GM12878 (cell line): ENCODE results near the gene NUDT3. TPM values are rescaled to one million over a fixed set of nuclear protein-coding genes. Genes with fewer than 3 reads are reported as not detected.
"Not testable (repeated sequence)": the region's sequence is repeated elsewhere in the genome, so short reads cannot be mapped to it uniquely, and the experiment has no call there.

Experiments
- ATAC-seq: fragments of 200-7000 bp; cut with Tn5 transposase; 3 replicates; pipeline ENCODE4 v1.9.1; 2020; ENCODE audit warnings: mild to moderate bottlenecking, moderate library complexity
- BruUV-seq: library from RNA; stranded (reverse); fragments of 400-500 nt; replicated peaks from 2 replicates; lab custom pipeline; 2021; lab: Mats Ljungman, UMichigan
- CTCF ChIA-PET: fragments of 300-600 bp; sonication (Branson Sonifier 250); formaldehyde crosslinking; extraction: SDS; loops from one replicate; lab custom pipeline; 2021; ENCODE audit warnings: inconsistent platforms; lab: Yijun Ruan, JAX
- POLR2A ChIA-PET: fragments of 350-600 bp; formaldehyde crosslinking; extraction: SDS; loops from one replicate; lab custom pipeline; 2021; ENCODE audit warnings: inconsistent platforms; lab: Charles Lee
- RAD21 ChIA-PET: fragments of 300-600 bp; sonication (Branson Sonifier 250); formaldehyde crosslinking; loops from one replicate; lab custom pipeline; 2023; ENCODE audit warnings: antibody characterized with exemption; ENCODE audit not compliant: unreplicated experiment; lab: Charles Lee
- SMC1A ChIA-PET: fragments of 300-600 bp; sonication (Branson Sonifier 250); formaldehyde crosslinking; loops from one replicate; lab custom pipeline; 2023; ENCODE audit not compliant: unreplicated experiment, uncharacterized antibody; lab: Charles Lee
- DNase-seq: peaks from one replicate; pipeline ENCODE4 v3.0.0-alpha.2; 2011; ENCODE audit warnings: low read depth, low spot score
- FAIRE-seq: peaks from 3 replicates; lab custom pipeline; 2011; peaks lifted over from hg19 to GRCh38; lab: Jason Lieb, UNC
- H2AFZ ChIP-seq: 2 replicates; pipeline ENCODE4 v1.6.0; 2011; ENCODE audit warnings: low read depth, low read length, control low read depth; ENCODE audit not compliant: control insufficient read depth
- H3K27ac ChIP-seq: 2 replicates; pipeline ENCODE4 v1.5.1; 2011; ENCODE audit warnings: control low read depth; ENCODE audit not compliant: control insufficient read depth, insufficient read depth
- H3K27me3 ChIP-seq, 2 experiments: replicated peaks in 1 of 2; 2 replicates each; pipeline versions ENCODE4 v1.6.0 to v1.6.1; 2011; ENCODE audit warnings: low read length in 1 of 2; ENCODE audit not compliant: control insufficient read depth in 2 of 2, insufficient read depth in 2 of 2
- H3K36me3 ChIP-seq, 2 experiments: 2 replicates each; pipeline ENCODE4 v1.5.1; 2011; ENCODE audit warnings: low read length in 1 of 2; ENCODE audit not compliant: control insufficient read depth in 2 of 2, insufficient read depth in 2 of 2
- H3K4me1 ChIP-seq: 2 replicates; pipeline ENCODE4 v1.6.1; 2011; ENCODE audit warnings: mild to moderate bottlenecking, low read length, moderate library complexity, mixed read lengths; ENCODE audit not compliant: control insufficient read depth, insufficient read depth
- H3K4me2 ChIP-seq: 2 replicates; pipeline ENCODE4 v1.6.0; 2011; ENCODE audit warnings: control low read depth; ENCODE audit not compliant: control insufficient read depth, insufficient read depth
- H3K4me3 ChIP-seq: fragments of 200-600 bp; sonication (generic); 2 replicates; pipeline ENCODE4 v1.5.1; 2016
- H3K79me2 ChIP-seq: 2 replicates; pipeline ENCODE4 v1.6.0; 2011; ENCODE audit warnings: low read length; ENCODE audit not compliant: control insufficient read depth, insufficient read depth
- H3K9ac ChIP-seq: 2 replicates; pipeline ENCODE4 v1.8.0; 2011; ENCODE audit warnings: low read length, control low read depth, mixed read lengths; ENCODE audit not compliant: control insufficient read depth, insufficient read depth
- H3K9me3 ChIP-seq: replicated peaks from 3 replicates; pipeline ENCODE4 v1.5.1; 2011; ENCODE audit warnings: mild to moderate bottlenecking, low read length; ENCODE audit not compliant: control insufficient read depth, insufficient read depth
- H4K20me1 ChIP-seq: 2 replicates; pipeline ENCODE4 v1.6.0; 2011; ENCODE audit not compliant: control insufficient read depth, insufficient read depth
- WGBS: methylation state at CpG from one replicate; pipeline ENCODE4 v1.1.6; 2016; ENCODE audit warnings: low lambda C conversion rate; ENCODE audit not compliant: insufficient replicate concordance, insufficient coverage; ENCODE audit errors: missing lambda C conversion rate; 5-methylcytosine and 5-hydroxymethylcytosine counted together
- in situ Hi-C: fragments of 300-500 bp; cut with MboI; formaldehyde crosslinking; loops from 9 replicates; pipeline ENCODE4 v1.14.3; 2018; ENCODE audit warnings: mixed read lengths
- intact Hi-C: fragments of 100-400 bp; cut with micrococcal nuclease; formaldehyde crosslinking; loops from one replicate; pipeline ENCODE4 v1.14.2; 2022; ENCODE audit not compliant: unreplicated experiment
- polyA plus RNA-seq, 11 experiments: library from polyadenylated mRNA; depleted of rRNA in 4 of 11; unstranded in 6 of 11; stranded (reverse) in 5 of 11; fragments of >200 nt; fragmentation: Nextera tagmentation in 4 of 11; fragmentation: Illumina TruSeq in 1 of 11; extraction: Ambion mirVana in 4 of 11; extraction: Trizol in 1 of 11; gene quantifications; 1 replicate in 1 of 11; 2 replicates in 10 of 11; pipeline versions ENCODE4 v1.2.1 to v1.2.3, GENCODE V29; 2011 to 2016; ENCODE audit warnings: inconsistent platforms in 2 of 11, missing spikeins in 2 of 11, low read depth in 1 of 11
- total RNA-seq, 4 experiments: library from RNA; depleted of rRNA in 3 of 4; stranded (reverse); fragments of >200 nt in 3 of 4; fragmentation: Illumina TruSeq in 1 of 4; extraction: Trizol in 1 of 4; gene quantifications; 2 replicates each; pipeline versions ENCODE4 v1.2.1 to v1.2.3, GENCODE V29; 2013 to 2021

NUDT3 gene
- total and polyA plus RNA-seq, 10 of the 15 experiments (the other 5 are each of a cell fraction or from before 2014, with no cell fraction given): 2.4 to 32.3 (median 25.5) TPM

DNA sequence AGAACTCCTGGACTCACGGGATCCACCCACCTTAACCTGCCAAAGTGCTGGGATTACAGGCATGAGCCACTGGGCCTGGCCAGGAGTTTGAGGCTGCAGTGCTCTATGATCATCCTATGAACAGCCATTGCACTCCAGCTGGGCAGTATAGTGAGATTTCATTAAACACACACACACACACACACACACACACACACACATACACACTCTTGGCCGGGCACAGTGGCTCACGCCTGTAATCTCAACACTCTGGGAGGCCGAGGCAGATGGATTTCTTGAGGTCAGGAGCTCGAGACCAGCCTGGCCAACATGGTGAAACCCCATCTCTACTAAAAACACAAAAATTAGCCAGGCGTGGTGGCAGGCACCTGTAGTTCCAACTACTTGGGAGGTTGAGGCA lies 38.2 kb downstream of the NUDT3 start:
- POLR2A ChIA-PET: interaction anchor here (0.6 kb wide), 1 partner anchor 69 kb away, joined by 6 read pairs; no protein-coding TSS in a partner anchor
- in situ Hi-C loops, RAD21 ChIA-PET, H3K36me3 ChIP-seq, H3K27ac ChIP-seq, BruUV-seq, H3K4me1 ChIP-seq, FAIRE-seq, intact Hi-C loops, H3K27me3 ChIP-seq, H3K9ac ChIP-seq, H4K20me1 ChIP-seq, DNase-seq, ATAC-seq, H2AFZ ChIP-seq, H3K4me2 ChIP-seq, CTCF ChIA-PET, H3K4me3 ChIP-seq, H3K9me3 ChIP-seq: not testable (repeated sequence)
- WGBS: 89% methylated on average over 6 of the region's 6 CpGs
- H3K79me2 ChIP-seq: peaks cover 57% of the 10 kb centered on the region
- SMC1A ChIA-PET: interaction anchor here (1.4 to 5.0 kb wide), 4 partner anchors 8 to 39 kb away, joined by 3 to 26 read pairs (median 4); no protein-coding TSS in a partner anchor

DNA sequence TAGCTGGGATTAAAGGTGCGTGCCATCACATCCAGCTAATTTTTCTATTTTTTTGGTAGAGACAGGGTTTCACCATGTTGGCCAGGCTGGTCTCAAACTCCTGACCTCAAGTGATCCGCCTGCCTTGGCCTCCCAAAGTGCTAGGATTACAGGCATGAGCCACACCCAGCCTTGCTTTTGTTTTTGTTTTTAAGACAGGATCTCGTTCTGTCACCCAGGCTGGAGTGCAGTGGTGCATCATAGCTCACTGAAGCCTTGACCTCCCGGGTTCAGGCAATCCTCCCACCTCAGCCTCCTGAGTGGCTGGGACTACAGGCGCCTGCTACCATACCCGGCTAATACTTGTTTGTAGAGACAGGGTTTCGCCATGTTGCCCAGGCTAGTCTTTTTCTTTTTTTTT lies 38.9 kb downstream of the NUDT3 start:
- H2AFZ ChIP-seq, in situ Hi-C loops, H3K4me2 ChIP-seq, DNase-seq, intact Hi-C loops, ATAC-seq, FAIRE-seq, H3K27ac ChIP-seq, H3K4me3 ChIP-seq, H3K9me3 ChIP-seq, BruUV-seq, H3K4me1 ChIP-seq, H3K9ac ChIP-seq, H4K20me1 ChIP-seq, H3K36me3 ChIP-seq, H3K27me3 ChIP-seq: not testable (repeated sequence)
- SMC1A ChIA-PET: interaction anchor here (1.4 to 5.0 kb wide), 2 partner anchors 8 to 36 kb away, joined by 6 to 26 read pairs; no protein-coding TSS in a partner anchor
- RAD21 ChIA-PET: interaction anchor here (0.8 kb wide), 1 partner anchor 21 kb away, joined by 3 read pairs; no protein-coding TSS in a partner anchor
- CTCF ChIA-PET: interaction anchor here (0.8 kb wide), 1 partner anchor 9 kb away, joined by 3 read pairs; no protein-coding TSS in a partner anchor
- WGBS: 97% methylated on average over 7 of the region's 7 CpGs
- POLR2A ChIA-PET: interaction anchor here (0.6 kb wide), 1 partner anchor 70 kb away, joined by 6 read pairs; no protein-coding TSS in a partner anchor
- H3K79me2 ChIP-seq: peaks cover 56% of the 10 kb centered on the region
